Measurements from ENCODE around the gene ASPDH. TPM values are rescaled to one million over a fixed set of nuclear protein-coding genes. Genes with fewer than 3 reads are reported as not detected.

The ASPDH gene
- polyA plus RNA-seq (ENCODE audit: insufficient read length in 10 of 10) = 1 to 10 TPM in 1 of 10 donors, under 1 TPM in 8, not detected in 1; 0.32 to 2.0 (median 0.52) TPM
- long read RNA-seq, donor 1 = 0 reads
- long read RNA-seq, donor 2 = 0 reads
- long read RNA-seq, donor 3 = 0 reads
- long read RNA-seq, donor 4 = 0 reads
- long read RNA-seq, donor 5 = 0 reads
- long read RNA-seq, donor 6 = 0 reads
- long read RNA-seq, donor 7 = 0 reads
- long read RNA-seq, donor 8 = 0 reads
- long read RNA-seq, donor 9 = 0 reads

- DNase-seq = no peak
Measured at GRCh38 chr19:50513746-50514345, at the start of gene ASPDH. Gene ASPDH (minus strand): TSS chr19:50513913. CDS start chr19:50513823, 90 bp downstream.

- no peak for DNase-seq
Measured at GRCh38 chr19:50562996-50563395, 49.3 kb upstream of the ASPDH start.

- DNase-seq = no peak
Measured at GRCh38 chr19:50562329-50562728, 48.6 kb upstream of the ASPDH start.

- no peak for DNase-seq
Measured at GRCh38 chr19:50559636-50560035, 45.9 kb upstream of the ASPDH start.

- DNase-seq = no peak
Measured at GRCh38 chr19:50558449-50558848, 44.7 kb upstream of the ASPDH start.

- DNase-seq = no peak
Measured at GRCh38 chr19:50558039-50558438, 44.3 kb upstream of the ASPDH start.

- DNase-seq = no peak
Measured at GRCh38 chr19:50557009-50557613, 43.4 kb upstream of the ASPDH start.

- peak; percentile 47 to 89 (median 77) for DNase-seq
Measured at GRCh38 chr19:50556282-50557008, 42.7 kb upstream of the ASPDH start.

GRCh38 chr19:50555450-50556281, 42.0 kb upstream of the ASPDH start:
- DNase-seq = no peak

- DNase-seq = no peak
Measured at GRCh38 chr19:50555033-50555432, 41.3 kb upstream of the ASPDH start.

GRCh38 chr19:50554212-50554611, 40.5 kb upstream of the ASPDH start:
- DNase-seq = no peak

- no peak for DNase-seq
Measured at GRCh38 chr19:50553134-50553703, 39.5 kb upstream of the ASPDH start.

GRCh38 chr19:50552540-50552939, 38.8 kb upstream of the ASPDH start:
- no peak for DNase-seq

- DNase-seq = peak in 2 of 3 donors; percentile 42 to 76
Measured at GRCh38 chr19:50551715-50552187, 38.0 kb upstream of the ASPDH start.

GRCh38 chr19:50551034-50551714, 37.5 kb upstream of the ASPDH start:
- no peak for DNase-seq

- DNase-seq = peak in 1 of 3 donors; percentile 25
Measured at GRCh38 chr19:50550594-50550966, 36.9 kb upstream of the ASPDH start.

GRCh38 chr19:50549927-50550593, 36.3 kb upstream of the ASPDH start:
- DNase-seq = no peak

GRCh38 chr19:50549059-50549926, 35.6 kb upstream of the ASPDH start:
- DNase-seq = no peak

All from muscle of back (tissue), 13 donors.